ENCODE results near the gene CLEC17A. TPM values are rescaled to one million over a fixed set of nuclear protein-coding genes. Genes with fewer than 3 reads are reported as not detected.
A peak's percentile ranks its signal among the peaks of the same experiment; 100 is the strongest.

The CLEC17A gene
- total and polyA plus RNA-seq, 2 of the 13 experiments (the other 11 are each of a cell fraction or from before 2014, with no cell fraction given) = not detected

- TF ChIP-seq CSRNP1 (CRISPR knock-in tag; IDR thresholded peaks at IDR 0.05) = no peak
- no peak for TF ChIP-seq MLX (CRISPR knock-in tag; IDR thresholded peaks at IDR 0.05)
- no peak for TF ChIP-seq ZNF326 (CRISPR knock-in tag; IDR thresholded peaks at IDR 0.05; ENCODE audit: borderline replicate concordance)
- no peak for TF ChIP-seq CSRNP2 (CRISPR knock-in tag; conservative IDR thresholded peaks at IDR 0.05; ENCODE audit: low read depth)
- peak; percentile 91 for TF ChIP-seq CEBPB (IDR thresholded peaks at IDR 0.05; ENCODE audit: borderline replicate concordance, low read depth, low read length)
- TF ChIP-seq ZNF280D (CRISPR knock-in tag; IDR thresholded peaks at IDR 0.05) = no peak
- no peak for TF ChIP-seq ZNF235 (CRISPR knock-in tag; IDR thresholded peaks at IDR 0.05; ENCODE audit: borderline replicate concordance)
- no peak; the same call in 1 of the 2 replicates for TF ChIP-seq HMG20A (CRISPR knock-in tag; IDR thresholded peaks at IDR 0.05; ENCODE audit: borderline replicate concordance)
- no peak for TF ChIP-seq CREBL2 (CRISPR knock-in tag; IDR thresholded peaks at IDR 0.05; ENCODE audit: borderline replicate concordance)
- TF ChIP-seq GPN1 (CRISPR knock-in tag; IDR thresholded peaks at IDR 0.05; ENCODE audit: borderline replicate concordance) = no peak
- no peak for TF ChIP-seq ATF7 (IDR thresholded peaks at IDR 0.05)
- TF ChIP-seq ATF7 (CRISPR knock-in tag; IDR thresholded peaks at IDR 0.05) = no peak
- 0 out of 2 replicates have a peak, but pooled peaks have one; percentile 13 for TF ChIP-seq NCOA2 (CRISPR knock-in tag; IDR thresholded peaks at IDR 0.05)
- no peak for TF ChIP-seq FLYWCH1 (CRISPR knock-in tag; IDR thresholded peaks at IDR 0.05)
- peak; percentile 96 for TF ChIP-seq ZNF644 (CRISPR knock-in tag; IDR thresholded peaks at IDR 0.05; ENCODE audit: low read depth)
- TF ChIP-seq ZNF382 (CRISPR knock-in tag; IDR thresholded peaks at IDR 0.05; ENCODE audit: borderline replicate concordance) = no peak
- no peak for TF ChIP-seq ZNF747 (CRISPR knock-in tag; IDR thresholded peaks at IDR 0.05; ENCODE audit: borderline replicate concordance)
- no peak for TF ChIP-seq FOXA1 (IDR thresholded peaks at IDR 0.05)
- TF ChIP-seq FOXA1 (CRISPR knock-in tag; IDR thresholded peaks at IDR 0.05) = no peak
- no peak for TF ChIP-seq ZNF512 (CRISPR knock-in tag; IDR thresholded peaks at IDR 0.05)
- no peak for TF ChIP-seq NFKBIZ (CRISPR knock-in tag; IDR thresholded peaks at IDR 0.05)
- TF ChIP-seq RBM22 (optimal IDR thresholded peaks at IDR 0.05; ENCODE audit: low read length) = no peak
- no peak for TF ChIP-seq ZNF577 (CRISPR knock-in tag; IDR thresholded peaks at IDR 0.05; ENCODE audit: borderline replicate concordance, low read depth)
Measured at GRCh38 chr19:14616407-14616806, 33.5 kb downstream of the CLEC17A start (continued).
